PC-9 (cell line): ENCODE measurements around the gene SLC22A23. TPM values are rescaled to one million over a fixed set of nuclear protein-coding genes. Genes with fewer than 3 reads are reported as not detected.

Source experiments
- BruUV-seq: library from RNA; stranded (reverse); fragments of 400-500 nt; replicated peaks from 2 replicates; lab custom pipeline; 2021; lab: Mats Ljungman, UMichigan
- CTCF ChIA-PET: fragments of 300-600 bp; sonication (Branson Sonifier 250); formaldehyde crosslinking; loops from one replicate; lab custom pipeline; 2022; ENCODE audit warnings: antibody characterized with exemption; lab: Charles Lee
- POLR2A ChIA-PET: fragments of 300-600 bp; sonication (Branson Sonifier 250); formaldehyde crosslinking; loops from one replicate; lab custom pipeline; 2022; ENCODE audit warnings: antibody characterized with exemption; ENCODE audit not compliant: unreplicated experiment; lab: Charles Lee
- DNase-seq, 2 experiments: peaks; one replicate each; pipeline versions ENCODE4 v3.0.0 to v3.0.0-alpha.2; 2015 to 2022; ENCODE audit warnings: mixed read lengths in 1 of 2
- H2AFZ ChIP-seq: fragments of 200-600 bp; sonication (generic); 2 replicates; pipeline ENCODE4 v1.8.1; 2017; ENCODE audit warnings: antibody characterized with exemption
- H3F3A ChIP-seq: fragments of 200-600 bp; sonication (generic); 2 replicates; pipeline ENCODE4 v1.8.1; 2017; ENCODE audit warnings: antibody characterized with exemption, mild to moderate bottlenecking, low read depth; ENCODE audit not compliant: insufficient read depth
- H3K27ac ChIP-seq: fragments of 200-600 bp; sonication (generic); 2 replicates; pipeline ENCODE4 v1.6.1; 2016; ENCODE audit warnings: mixed run types
- H3K27me3 ChIP-seq: fragments of 200-600 bp; sonication (generic); 2 replicates; pipeline ENCODE4 v1.6.1; 2016; ENCODE audit warnings: low read depth, mixed run types; ENCODE audit not compliant: insufficient read depth
- H3K36me3 ChIP-seq: fragments of 200-600 bp; sonication (generic); 2 replicates; pipeline ENCODE4 v1.6.1; 2016; ENCODE audit warnings: low read depth, mixed run types
- H3K4me1 ChIP-seq: fragments of 200-600 bp; sonication (generic); replicated peaks from 2 replicates; pipeline ENCODE4 v1.6.1; 2016; ENCODE audit warnings: mixed run types; ENCODE audit not compliant: insufficient read depth
- H3K4me2 ChIP-seq: fragments of 200-600 bp; sonication (generic); 2 replicates; pipeline ENCODE4 v1.6.1; 2017; ENCODE audit warnings: mixed run types
- H3K4me3 ChIP-seq: fragments of 200-600 bp; sonication (generic); 2 replicates; pipeline ENCODE4 v1.6.1; 2016; ENCODE audit warnings: mixed run types
- H3K79me2 ChIP-seq: fragments of 200-600 bp; sonication (generic); 2 replicates; pipeline ENCODE4 v1.6.1; 2017; ENCODE audit warnings: low read depth, mixed run types
- H3K9me2 ChIP-seq: fragments of 200-600 bp; sonication (generic); 2 replicates; pipeline ENCODE4 v1.8.1; 2017; ENCODE audit warnings: mild to moderate bottlenecking; ENCODE audit not compliant: insufficient read depth
- H3K9me3 ChIP-seq: fragments of 200-600 bp; sonication (generic); 2 replicates; pipeline ENCODE4 v1.8.1; 2016; ENCODE audit warnings: low read depth; ENCODE audit not compliant: insufficient read depth
- H4K20me1 ChIP-seq: fragments of 200-600 bp; sonication (generic); 2 replicates; pipeline ENCODE4 v1.8.1; 2017; ENCODE audit not compliant: insufficient read depth
- CTCF ChIP-seq: fragments of 200-600 bp; sonication (generic); conservative IDR thresholded peaks from 2 replicates; pipeline ENCODE4 v1.6.1; 2017; ENCODE audit warnings: mixed run types, antibody characterized with exemption, mild to moderate bottlenecking, moderate library complexity
- EZH2 ChIP-seq: fragments of 200-600 bp; sonication (generic); IDR thresholded peaks from 2 replicates; pipeline ENCODE4 v1.8.0; 2017; ENCODE audit warnings: antibody characterized with exemption, low read depth
- intact Hi-C: fragments of 100-400 bp; cut with micrococcal nuclease; formaldehyde crosslinking; loops from one replicate; pipeline ENCODE4 v1.10.0; 2022; ENCODE audit not compliant: unreplicated experiment
- total RNA-seq: library from RNA; stranded (reverse); gene quantifications from 2 replicates; pipeline ENCODE4 v1.2.3, GENCODE V29; 2021

The SLC22A23 gene
- total RNA-seq, 1 experiment from 2014 or later = 13.5 TPM

GRCh38 chr6:3309391-3310050, 147.3 kb downstream of the SLC22A23 start:
- Histone ChIP-seq H4K20me1 (no peaks in the 10 kb centered on the region), H3K9me2 (no peaks in the 10 kb centered on the region), H3K36me3 (no peaks in the 10 kb centered on the region), H3K9me3 (no peaks in the 10 kb centered on the region), H2AFZ (no peak overlapping the region), H3K79me2 (no peaks in the 10 kb centered on the region), H3F3A (no peaks in the 10 kb centered on the region), H3K4me1 (no peaks in the 10 kb centered on the region), H3K27me3 (no peaks in the 10 kb centered on the region), H3K4me2 (no peak overlapping the region), H3K27ac (no peak overlapping the region), H3K4me3 (no peak overlapping the region)
- ChIA-PET POLR2A (no interaction called here), CTCF (no interaction called here)
- intact Hi-C loops = no loop called here
- DNase-seq = no peak
- TF ChIP-seq CTCF (no peak), EZH2 (no peak)
- BruUV-seq = no TSS peak

GRCh38 chr6:3308106-3308505, 148.7 kb downstream of the SLC22A23 start:
- CTCF ChIA-PET = no interaction called here
- H3K9me3 ChIP-seq = no peaks in the 10 kb centered on the region
- no peaks in the 10 kb centered on the region for H3K9me2 ChIP-seq
- no TSS peak for BruUV-seq
- no peaks in the 10 kb centered on the region for H3K4me1 ChIP-seq
- no peaks in the 10 kb centered on the region for H3K79me2 ChIP-seq
- no peak for DNase-seq
- POLR2A ChIA-PET = no interaction called here
- no peak overlapping the region for H3K4me3 ChIP-seq
- no peak overlapping the region for H3K27ac ChIP-seq
- no peaks in the 10 kb centered on the region for H3K36me3 ChIP-seq
- H2AFZ ChIP-seq = no peak overlapping the region
- H3F3A ChIP-seq = no peaks in the 10 kb centered on the region
- intact Hi-C loops = no loop called here
- H3K27me3 ChIP-seq = no peaks in the 10 kb centered on the region
- no peaks in the 10 kb centered on the region for H4K20me1 ChIP-seq
- no peak overlapping the region for H3K4me2 ChIP-seq
- no peak for TF ChIP-seq EZH2
- TF ChIP-seq CTCF = no peak

GRCh38 chr6:3307436-3307835, 149.4 kb downstream of the SLC22A23 start:
- H3K4me3 ChIP-seq = no peak overlapping the region
- H3K9me2 ChIP-seq = no peaks in the 10 kb centered on the region
- ChIA-PET CTCF (no interaction called here), POLR2A (no interaction called here)
- H3F3A ChIP-seq = no peaks in the 10 kb centered on the region
- no peak overlapping the region for H3K4me2 ChIP-seq
- no peaks in the 10 kb centered on the region for H3K4me1 ChIP-seq
- intact Hi-C loops = no loop called here
- no peaks in the 10 kb centered on the region for H3K36me3 ChIP-seq
- H2AFZ ChIP-seq = no peak overlapping the region
- TF ChIP-seq CTCF = no peak
- TF ChIP-seq EZH2 = no peak
- H3K79me2 ChIP-seq = no peaks in the 10 kb centered on the region
- no peaks in the 10 kb centered on the region for H3K27me3 ChIP-seq
- H3K9me3 ChIP-seq = no peaks in the 10 kb centered on the region
- no peak overlapping the region for H3K27ac ChIP-seq
- BruUV-seq = no TSS peak
- H4K20me1 ChIP-seq = no peaks in the 10 kb centered on the region
- DNase-seq = no peak
